K562 (cell line): Measurements from ENCODE around the gene PSMC2. TPM values are rescaled to one million over a fixed set of nuclear protein-coding genes. Genes with fewer than 3 reads are reported as not detected.

ENCODE experiments used
- C11orf30 ChIP-seq: fragments of 450-650 bp; IDR thresholded peaks from 2 replicates; pipeline ENCODE4 v1.6.1; 2016; ENCODE audit warnings: low read depth, mild to moderate bottlenecking
- CHCHD3 ChIP-seq: fragments of 250-450 bp; sonication (Bioruptor Pico); IDR thresholded peaks from 2 replicates; pipeline ENCODE4 v2.1.2; 2022; ENCODE audit warnings: mild to moderate bottlenecking
- E2F8 ChIP-seq: fragments of 450-650 bp; IDR thresholded peaks from 2 replicates; pipeline ENCODE4 v1.7.1; 2018; ENCODE audit warnings: mild to moderate bottlenecking, low read depth; ENCODE audit not compliant: partially characterized antibody
- FOXK1 ChIP-seq: sonication (generic); formaldehyde crosslinking; IDR thresholded peaks from 2 replicates; pipeline ENCODE4 v1.8.0; 2022; ENCODE audit warnings: missing genetic modification reagents, mild to moderate bottlenecking, borderline replicate concordance
- HCFC1 ChIP-seq: IDR thresholded peaks from 2 replicates; pipeline ENCODE4 v1.6.1; 2012; ENCODE audit warnings: low read depth, low read length, improper control_type of control experiment
- NCOA4 ChIP-seq: fragments of 450-650 bp; IDR thresholded peaks from 2 replicates; pipeline ENCODE4 v1.6.1; 2018; ENCODE audit warnings: mild to moderate bottlenecking; ENCODE audit not compliant: partially characterized antibody
- NKRF ChIP-seq: fragments of 450-650 bp; IDR thresholded peaks from 2 replicates; pipeline ENCODE4 v1.6.1; 2016; ENCODE audit warnings: borderline replicate concordance
- POLR2AphosphoS2 ChIP-seq: IDR thresholded peaks from 2 replicates; pipeline ENCODE4 v1.6.1; 2012; ENCODE audit warnings: low read length, improper control_type of control experiment
- POLR3A ChIP-seq: IDR thresholded peaks from 2 replicates; pipeline ENCODE4 v1.6.1; 2011; ENCODE audit warnings: borderline replicate concordance, mild to moderate bottlenecking, moderate library complexity; ENCODE audit not compliant: insufficient read length, insufficient read depth; ENCODE audit errors: extremely low read depth
- SMARCA4 ChIP-seq: fragments of 450-650 bp; IDR thresholded peaks from 2 replicates; pipeline ENCODE4 v1.6.1; 2016
- SMC3 ChIP-seq: conservative IDR thresholded peaks from 2 replicates; pipeline ENCODE4 v1.6.1; 2011; ENCODE audit warnings: low read depth, low read length, improper control_type of control experiment; ENCODE audit not compliant: insufficient read depth
- STAT5A ChIP-seq: IDR thresholded peaks from 2 replicates; pipeline ENCODE4 v1.6.1; 2012; ENCODE audit warnings: low read length, inconsistent platforms, borderline replicate concordance
- STAT5B ChIP-seq: fragments of 250-450 bp; sonication (Bioruptor Pico); IDR thresholded peaks from 2 replicates; pipeline ENCODE4 v1.8.0; 2021; ENCODE audit warnings: mild to moderate bottlenecking, inconsistent platforms
- THRAP3 ChIP-seq: fragments of 450-650 bp; IDR thresholded peaks from 2 replicates; pipeline ENCODE4 v1.6.1; 2016; ENCODE audit warnings: mild to moderate bottlenecking, inconsistent platforms, borderline replicate concordance
- ZBTB9 ChIP-seq: fragments of 450-650 bp; formaldehyde crosslinking; IDR thresholded peaks from 2 replicates; pipeline ENCODE4 v1.4.0; 2020; ENCODE audit warnings: mild to moderate bottlenecking, moderate library complexity
- ZFP36 ChIP-seq: fragments of 150-350 bp; IDR thresholded peaks from 2 replicates; pipeline ENCODE4 v1.6.1; 2018; ENCODE audit warnings: low read length, low read depth; ENCODE audit not compliant: partially characterized antibody
- ZFPM2 ChIP-seq: fragments of 250-450 bp; sonication (Bioruptor Pico); IDR thresholded peaks from 2 replicates; pipeline ENCODE4 v1.5.1; 2022; ENCODE audit warnings: mild to moderate bottlenecking
- ZNF174 ChIP-seq: fragments of 250-450 bp; sonication (Bioruptor Pico); IDR thresholded peaks from 2 replicates; pipeline ENCODE4 v1.4.0; 2020; ENCODE audit warnings: mild to moderate bottlenecking
- polyA plus RNA-seq, 8 experiments: library from polyadenylated mRNA; depleted of rRNA in 4 of 8; stranded (reverse) in 5 of 8; unstranded in 3 of 8; fragments of >200 nt; fragmentation: Nextera tagmentation in 2 of 8; fragmentation: Illumina TruSeq in 1 of 8; extraction: Ambion mirVana in 2 of 8; extraction: Trizol in 1 of 8; gene quantifications; 2 replicates each; pipeline versions ENCODE4 v1.2.1 to v1.2.3, GENCODE V29; 2011 to 2014; ENCODE audit warnings: inconsistent platforms in 1 of 8, missing spikeins in 1 of 8
- total RNA-seq, 7 experiments: library from RNA; depleted of rRNA in 6 of 7; stranded (reverse); fragments of >200 nt in 6 of 7; fragmentation: Illumina TruSeq in 2 of 7; extraction: Trizol in 2 of 7; gene quantifications; 2 replicates each; pipeline versions ENCODE4 v1.2.1 to v1.2.3, GENCODE V29; 2011 to 2021; ENCODE audit warnings: low replicate concordance in 1 of 7
- TF ChIP-seq, protein P1 (sequence below): fragments of 250-450 bp; sonication (Bioruptor Pico); IDR thresholded peaks from 2 replicates; pipeline ENCODE4 v1.4.0; 2020; ENCODE audit warnings: mild to moderate bottlenecking, moderate library complexity, borderline replicate concordance

PSMC2 gene
- total and polyA plus RNA-seq, 9 of the 15 experiments (the other 6 are each of a cell fraction or from before 2014, with no cell fraction given): 316 to 1,105 (median 511) TPM

GRCh38 chr7:103344453-103345149, 2.8 kb upstream of the PSMC2 start, which contains the start of gene DNAJC2 (continued):
- TF ChIP-seq POLR3A: no peak
- peak; percentile 96 for TF ChIP-seq NKRF
- TF ChIP-seq C11orf30: peak; percentile 91
- TF ChIP-seq SMARCA4: no peak
- TF ChIP-seq, protein P1, sequence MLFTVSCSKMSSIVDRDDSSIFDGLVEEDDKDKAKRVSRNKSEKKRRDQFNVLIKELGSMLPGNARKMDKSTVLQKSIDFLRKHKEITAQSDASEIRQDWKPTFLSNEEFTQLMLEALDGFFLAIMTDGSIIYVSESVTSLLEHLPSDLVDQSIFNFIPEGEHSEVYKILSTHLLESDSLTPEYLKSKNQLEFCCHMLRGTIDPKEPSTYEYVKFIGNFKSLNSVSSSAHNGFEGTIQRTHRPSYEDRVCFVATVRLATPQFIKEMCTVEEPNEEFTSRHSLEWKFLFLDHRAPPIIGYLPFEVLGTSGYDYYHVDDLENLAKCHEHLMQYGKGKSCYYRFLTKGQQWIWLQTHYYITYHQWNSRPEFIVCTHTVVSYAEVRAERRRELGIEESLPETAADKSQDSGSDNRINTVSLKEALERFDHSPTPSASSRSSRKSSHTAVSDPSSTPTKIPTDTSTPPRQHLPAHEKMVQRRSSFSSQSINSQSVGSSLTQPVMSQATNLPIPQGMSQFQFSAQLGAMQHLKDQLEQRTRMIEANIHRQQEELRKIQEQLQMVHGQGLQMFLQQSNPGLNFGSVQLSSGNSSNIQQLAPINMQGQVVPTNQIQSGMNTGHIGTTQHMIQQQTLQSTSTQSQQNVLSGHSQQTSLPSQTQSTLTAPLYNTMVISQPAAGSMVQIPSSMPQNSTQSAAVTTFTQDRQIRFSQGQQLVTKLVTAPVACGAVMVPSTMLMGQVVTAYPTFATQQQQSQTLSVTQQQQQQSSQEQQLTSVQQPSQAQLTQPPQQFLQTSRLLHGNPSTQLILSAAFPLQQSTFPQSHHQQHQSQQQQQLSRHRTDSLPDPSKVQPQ (CRISPR knock-in tag): no peak
- TF ChIP-seq THRAP3: no peak
- peak; percentile 70; the same call in 1 of the 2 replicates for TF ChIP-seq ZBTB9 (CRISPR knock-in tag)
- TF ChIP-seq SMC3: no peak
- TF ChIP-seq POLR2AphosphoS2: no peak
- no peak for TF ChIP-seq STAT5B (CRISPR knock-in tag)
- no peak for TF ChIP-seq ZFP36
- TF ChIP-seq NCOA4: no peak
- no peak for TF ChIP-seq ZFPM2
- TF ChIP-seq ZNF174 (CRISPR knock-in tag): no peak
- peak; percentile 43; the same call in 1 of the 2 replicates for TF ChIP-seq STAT5A
- peak; percentile 81 for TF ChIP-seq E2F8
- peak; percentile 41; the same call in 1 of the 2 replicates for TF ChIP-seq CHCHD3
- TF ChIP-seq FOXK1 (CRISPR knock-in tag): no peak
- TF ChIP-seq HCFC1: peak; percentile 85
